ENCODE measurements around the gene HGS. TPM values are rescaled to one million over a fixed set of nuclear protein-coding genes. Genes with fewer than 3 reads are reported as not detected.

HGS gene
- total and polyA plus RNA-seq, 2 of the 13 experiments (the other 11 are each of a cell fraction or from before 2014, with no cell fraction given) = 73.3 to 78.1 TPM

- TF ChIP-seq, protein P1, sequence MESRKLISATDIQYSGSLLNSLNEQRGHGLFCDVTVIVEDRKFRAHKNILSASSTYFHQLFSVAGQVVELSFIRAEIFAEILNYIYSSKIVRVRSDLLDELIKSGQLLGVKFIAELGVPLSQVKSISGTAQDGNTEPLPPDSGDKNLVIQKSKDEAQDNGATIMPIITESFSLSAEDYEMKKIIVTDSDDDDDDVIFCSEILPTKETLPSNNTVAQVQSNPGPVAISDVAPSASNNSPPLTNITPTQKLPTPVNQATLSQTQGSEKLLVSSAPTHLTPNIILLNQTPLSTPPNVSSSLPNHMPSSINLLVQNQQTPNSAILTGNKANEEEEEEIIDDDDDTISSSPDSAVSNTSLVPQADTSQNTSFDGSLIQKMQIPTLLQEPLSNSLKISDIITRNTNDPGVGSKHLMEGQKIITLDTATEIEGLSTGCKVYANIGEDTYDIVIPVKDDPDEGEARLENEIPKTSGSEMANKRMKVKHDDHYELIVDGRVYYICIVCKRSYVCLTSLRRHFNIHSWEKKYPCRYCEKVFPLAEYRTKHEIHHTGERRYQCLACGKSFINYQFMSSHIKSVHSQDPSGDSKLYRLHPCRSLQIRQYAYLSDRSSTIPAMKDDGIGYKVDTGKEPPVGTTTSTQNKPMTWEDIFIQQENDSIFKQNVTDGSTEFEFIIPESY (CRISPR knock-in tag; IDR thresholded peaks at IDR 0.05) = no peak
- 0 out of 2 replicates have a peak, but pooled peaks have one; percentile 48 for TF ChIP-seq SAP130 (CRISPR knock-in tag; IDR thresholded peaks at IDR 0.05; ENCODE audit: low read depth)
- 0 out of 2 replicates have a peak, but pooled peaks have one; percentile 39 for TF ChIP-seq TP53 (CRISPR knock-in tag; conservative IDR thresholded peaks at IDR 0.05)
- peak; percentile 51 for TF ChIP-seq ZNF18 (CRISPR knock-in tag; IDR thresholded peaks at IDR 0.05; ENCODE audit: insufficient replicate concordance)
- no peak for TF ChIP-seq ZNF775 (CRISPR knock-in tag; IDR thresholded peaks at IDR 0.05; ENCODE audit: borderline replicate concordance)
- TF ChIP-seq EHMT2 (IDR thresholded peaks at IDR 0.05; ENCODE audit: borderline replicate concordance, low read depth, low read length) = no peak
- TF ChIP-seq, protein P2, sequence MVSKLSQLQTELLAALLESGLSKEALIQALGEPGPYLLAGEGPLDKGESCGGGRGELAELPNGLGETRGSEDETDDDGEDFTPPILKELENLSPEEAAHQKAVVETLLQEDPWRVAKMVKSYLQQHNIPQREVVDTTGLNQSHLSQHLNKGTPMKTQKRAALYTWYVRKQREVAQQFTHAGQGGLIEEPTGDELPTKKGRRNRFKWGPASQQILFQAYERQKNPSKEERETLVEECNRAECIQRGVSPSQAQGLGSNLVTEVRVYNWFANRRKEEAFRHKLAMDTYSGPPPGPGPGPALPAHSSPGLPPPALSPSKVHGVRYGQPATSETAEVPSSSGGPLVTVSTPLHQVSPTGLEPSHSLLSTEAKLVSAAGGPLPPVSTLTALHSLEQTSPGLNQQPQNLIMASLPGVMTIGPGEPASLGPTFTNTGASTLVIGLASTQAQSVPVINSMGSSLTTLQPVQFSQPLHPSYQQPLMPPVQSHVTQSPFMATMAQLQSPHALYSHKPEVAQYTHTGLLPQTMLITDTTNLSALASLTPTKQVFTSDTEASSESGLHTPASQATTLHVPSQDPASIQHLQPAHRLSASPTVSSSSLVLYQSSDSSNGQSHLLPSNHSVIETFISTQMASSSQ (IDR thresholded peaks at IDR 0.05; ENCODE audit: low read depth) = no peak
- TF ChIP-seq, protein P2 (CRISPR knock-in tag; IDR thresholded peaks at IDR 0.05; ENCODE audit: borderline replicate concordance) = no peak
- TF ChIP-seq ZNF44 (CRISPR knock-in tag; IDR thresholded peaks at IDR 0.05) = no peak
- no peak for TF ChIP-seq SRY (CRISPR knock-in tag; IDR thresholded peaks at IDR 0.05)
- TF ChIP-seq RFXANK (CRISPR knock-in tag; IDR thresholded peaks at IDR 0.05) = peak; percentile 83; the same call in 1 of the 2 replicates
- TF ChIP-seq, protein P3, sequence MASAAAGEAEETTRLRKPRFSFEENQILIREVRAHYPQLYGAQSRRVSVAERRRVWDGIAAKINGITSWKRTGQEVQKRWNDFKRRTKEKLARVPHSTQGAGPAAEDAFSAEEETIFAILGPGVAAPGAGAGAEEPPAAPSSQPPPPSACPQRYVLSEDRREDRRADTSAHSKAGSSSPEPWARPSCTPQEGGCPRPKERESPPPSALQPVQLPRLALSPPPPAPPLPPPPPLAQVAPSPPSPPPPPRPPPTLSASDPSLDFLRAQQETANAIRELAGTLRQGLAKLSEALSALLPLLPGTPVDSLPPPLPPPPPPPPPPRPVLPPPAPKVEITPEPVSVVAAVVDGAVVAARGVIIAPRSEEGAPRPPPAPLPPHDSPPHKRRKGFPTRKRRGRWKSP (CRISPR knock-in tag; IDR thresholded peaks at IDR 0.05) = 0 out of 2 replicates have a peak, but pooled peaks have one; percentile 14
- no peak for TF ChIP-seq GMEB2 (CRISPR knock-in tag; IDR thresholded peaks at IDR 0.05; ENCODE audit: low read depth)
- TF ChIP-seq HNRNPH1 (optimal IDR thresholded peaks at IDR 0.05; ENCODE audit: low read depth, low read length) = no peak
- no peak for TF ChIP-seq HNRNPK (IDR thresholded peaks at IDR 0.05; ENCODE audit: low read depth, low read length, poor library complexity, severe bottlenecking)
- TF ChIP-seq, protein P4, sequence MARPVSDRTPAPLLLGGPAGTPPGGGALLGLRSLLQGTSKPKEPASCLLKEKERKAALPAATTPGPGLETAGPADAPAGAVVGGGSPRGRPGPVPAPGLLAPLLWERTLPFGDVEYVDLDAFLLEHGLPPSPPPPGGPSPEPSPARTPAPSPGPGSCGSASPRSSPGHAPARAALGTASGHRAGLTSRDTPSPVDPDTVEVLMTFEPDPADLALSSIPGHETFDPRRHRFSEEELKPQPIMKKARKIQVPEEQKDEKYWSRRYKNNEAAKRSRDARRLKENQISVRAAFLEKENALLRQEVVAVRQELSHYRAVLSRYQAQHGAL (CRISPR knock-in tag; IDR thresholded peaks at IDR 0.05; ENCODE audit: not compliant biosample characterization) = no peak
- no peak for TF ChIP-seq GFI1 (CRISPR knock-in tag; IDR thresholded peaks at IDR 0.05; ENCODE audit: borderline replicate concordance)
Observed at GRCh38 chr17:81635973-81636504, 47.8 kb upstream of the HGS start (continued).
